ENCODE data around the gene EPM2AIP1.
"Not testable (repeated sequence)": the region's sequence is repeated elsewhere in the genome, so short reads cannot be mapped to it uniquely, and the experiment has no call there.

GRCh38 chr3:37042712-37043111, 49.8 kb upstream of the EPM2AIP1 start:
- not testable (repeated sequence) for TF ChIP-seq MAX (IDR thresholded peaks at IDR 0.05; ENCODE audit: low read depth); FOXM1 (IDR thresholded peaks at IDR 0.05; ENCODE audit: low read depth); CTCF (IDR thresholded peaks at IDR 0.05); PBX3 (IDR thresholded peaks at IDR 0.05); MEF2A (IDR thresholded peaks at IDR 0.05; ENCODE audit: borderline replicate concordance, low read depth); POLR2AphosphoS5 (IDR thresholded peaks at IDR 0.05; ENCODE audit: low read depth, low read length); RAD21 (IDR thresholded peaks at IDR 0.05; ENCODE audit: low read length); SIN3A (IDR thresholded peaks at IDR 0.05; ENCODE audit: borderline replicate concordance, low read depth, low read length); JUND (IDR thresholded peaks at IDR 0.05)

Measured in SK-N-SH (cell line).